Vagina (tissue), 2 donors: Measurements from ENCODE around the gene LRRC59.

Source experiments
- POLR2A ChIP-seq, 2 donors: fragments of 450-650 bp; IDR thresholded peaks; one replicate each; pipeline ENCODE4 v1.6.1; 2017; ENCODE audit warnings: antibody characterized with exemption in 2 of 2, mild to moderate bottlenecking in 2 of 2, moderate library complexity in 2 of 2
- POLR2AphosphoS5 ChIP-seq, 2 donors: sonication (generic); formaldehyde crosslinking; IDR thresholded peaks; one replicate each; pipeline ENCODE4 v1.9.0; 2017; ENCODE audit warnings: antibody characterized with exemption in 2 of 2, mild to moderate bottlenecking in 2 of 2, low read depth in 1 of 2; ENCODE audit not compliant: insufficient read depth in 1 of 2
- TF ChIP-seq, protein P1 (sequence below), 3 experiments: fragments of 450-650 bp in 2 of 3; fragments of 200-600 bp in 1 of 3; sonication (generic) in 1 of 3; IDR thresholded peaks; one replicate each; pipeline ENCODE4 v1.5.1; 2017 to 2019; ENCODE audit warnings: antibody characterized with exemption in 3 of 3, mild to moderate bottlenecking in 2 of 3, moderate library complexity in 2 of 3

DNA sequence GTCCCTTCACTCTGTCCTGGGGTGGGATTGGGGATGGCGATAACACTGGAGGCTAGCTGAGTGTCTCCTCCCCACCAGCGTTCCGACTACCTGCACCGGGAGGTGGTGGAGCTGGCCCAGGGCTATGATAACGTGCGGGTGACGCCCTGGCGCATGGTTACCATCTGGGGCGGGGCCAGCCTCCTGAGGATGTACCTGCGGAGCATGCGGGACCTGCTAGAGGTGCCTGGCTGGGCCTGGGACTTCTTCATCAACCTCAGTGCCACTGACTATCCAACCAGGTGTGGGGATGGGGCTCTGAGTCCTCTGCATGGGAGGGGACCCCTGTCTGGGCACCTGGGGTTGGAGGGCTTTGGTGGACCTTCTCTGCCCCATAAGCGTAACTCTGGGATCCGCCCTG lies 42.5 kb downstream of the LRRC59 start:
- TF ChIP-seq POLR2A (IDR thresholded peaks at IDR 0.05), result no peak
- TF ChIP-seq, protein P1, sequence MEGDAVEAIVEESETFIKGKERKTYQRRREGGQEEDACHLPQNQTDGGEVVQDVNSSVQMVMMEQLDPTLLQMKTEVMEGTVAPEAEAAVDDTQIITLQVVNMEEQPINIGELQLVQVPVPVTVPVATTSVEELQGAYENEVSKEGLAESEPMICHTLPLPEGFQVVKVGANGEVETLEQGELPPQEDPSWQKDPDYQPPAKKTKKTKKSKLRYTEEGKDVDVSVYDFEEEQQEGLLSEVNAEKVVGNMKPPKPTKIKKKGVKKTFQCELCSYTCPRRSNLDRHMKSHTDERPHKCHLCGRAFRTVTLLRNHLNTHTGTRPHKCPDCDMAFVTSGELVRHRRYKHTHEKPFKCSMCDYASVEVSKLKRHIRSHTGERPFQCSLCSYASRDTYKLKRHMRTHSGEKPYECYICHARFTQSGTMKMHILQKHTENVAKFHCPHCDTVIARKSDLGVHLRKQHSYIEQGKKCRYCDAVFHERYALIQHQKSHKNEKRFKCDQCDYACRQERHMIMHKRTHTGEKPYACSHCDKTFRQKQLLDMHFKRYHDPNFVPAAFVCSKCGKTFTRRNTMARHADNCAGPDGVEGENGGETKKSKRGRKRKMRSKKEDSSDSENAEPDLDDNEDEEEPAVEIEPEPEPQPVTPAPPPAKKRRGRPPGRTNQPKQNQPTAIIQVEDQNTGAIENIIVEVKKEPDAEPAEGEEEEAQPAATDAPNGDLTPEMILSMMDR (IDR thresholded peaks at IDR 0.05), result no peak
- TF ChIP-seq POLR2AphosphoS5 (IDR thresholded peaks at IDR 0.05; ENCODE audit: insufficient read depth in 1 of 2, low read depth in 1 of 2), result no peak
